K562 (cell line): ENCODE measurements around the gene TTYH2. TPM values are rescaled to one million over a fixed set of nuclear protein-coding genes. Genes with fewer than 3 reads are reported as not detected.

Experiments used
- ATAC-seq: fragments of 200-7000 bp; cut with Tn5 transposase; 3 replicates; pipeline ENCODE4 v1.9.1; 2020; ENCODE audit warnings: moderate library complexity
- BruUV-seq: library from RNA; stranded (reverse); fragments of 400-500 nt; replicated peaks from 2 replicates; lab custom pipeline; 2021; lab: Mats Ljungman, UMichigan
- CTCF ChIA-PET: fragments of 300-600 bp; formaldehyde crosslinking; extraction: SDS; loops from one replicate; lab custom pipeline; 2021; ENCODE audit warnings: low intra/inter-chr PET ratio; lab: Yijun Ruan, JAX
- POLR2A ChIA-PET: fragments of 300-600, 350-650 bp; sonication (Branson Sonifier 250); formaldehyde crosslinking; extraction: SDS; loops from one replicate; lab custom pipeline; 2021; ENCODE audit warnings: antibody characterized with exemption, inconsistent platforms; lab: Yijun Ruan, JAX
- DNase-seq, 4 experiments: peaks; one replicate each; pipeline versions ENCODE4 v3.0.0 to v3.0.0-alpha.2; 2011 to 2018; ENCODE audit warnings: low spot score in 3 of 4, mixed read lengths in 3 of 4; ENCODE audit errors: extremely low read depth in 1 of 4
- FAIRE-seq: peaks from 2 replicates; lab custom pipeline; 2011; peaks lifted over from hg19 to GRCh38; lab: Jason Lieb, UNC
- H2AFZ ChIP-seq: 2 replicates; pipeline ENCODE4 v1.6.0; 2011; ENCODE audit warnings: low read depth, low read length, control low read depth, inconsistent platforms
- H3K27ac ChIP-seq: fragments of 200-600 bp; 3 replicates; pipeline ENCODE4 v1.8.0; 2011; ENCODE audit warnings: low read depth, mild to moderate bottlenecking, control low read depth, inconsistent platforms, low read length, moderate library complexity, mixed read lengths; ENCODE audit errors: extremely low read depth
- H3K27me3 ChIP-seq, 2 experiments: fragments of 300-600 bp in 1 of 2; 2 replicates in 1 of 2; 3 replicates in 1 of 2; pipeline versions ENCODE4 v1.6.0 to v1.8.0; 2011; ENCODE audit warnings: inconsistent platforms in 2 of 2, low read length in 2 of 2, mild to moderate bottlenecking in 1 of 2, mixed read lengths in 1 of 2, moderate library complexity in 1 of 2; ENCODE audit not compliant: control insufficient read depth in 2 of 2, insufficient read depth in 2 of 2
- H3K36me3 ChIP-seq: fragments of 300-600 bp; 3 replicates; pipeline ENCODE4 v1.8.0; 2011; ENCODE audit warnings: mild to moderate bottlenecking, low read length, inconsistent platforms; ENCODE audit not compliant: control insufficient read depth, insufficient read depth
- H3K4me1 ChIP-seq, 2 experiments: fragments of 200-600 bp in 1 of 2; replicated peaks in 1 of 2; 2 replicates in 1 of 2; 3 replicates in 1 of 2; pipeline versions ENCODE4 v1.5.1 to v1.8.0; 2011; ENCODE audit warnings: inconsistent platforms in 2 of 2, low read length in 2 of 2, mild to moderate bottlenecking in 1 of 2, mixed read lengths in 1 of 2, moderate library complexity in 1 of 2; ENCODE audit not compliant: control insufficient read depth in 2 of 2, insufficient read depth in 2 of 2
- H3K4me2 ChIP-seq: 2 replicates; pipeline ENCODE4 v1.6.1; 2011; ENCODE audit warnings: low read length, control low read depth, inconsistent platforms, mixed read lengths; ENCODE audit not compliant: insufficient read depth
- H3K4me3 ChIP-seq: fragments of 200-600 bp; sonication (generic), shearing (Covaris generic); 2 replicates; pipeline ENCODE4 v1.5.1; 2016; ENCODE audit warnings: control low read depth, inconsistent platforms
- H3K79me2 ChIP-seq: fragments of 200-600 bp; 3 replicates; pipeline ENCODE4 v1.8.0; 2011; ENCODE audit warnings: low read length, inconsistent platforms; ENCODE audit not compliant: control insufficient read depth, insufficient read depth
- H3K9ac ChIP-seq, 2 experiments: 2 replicates each; pipeline versions ENCODE4 v1.6.0 to v1.6.1; 2011; ENCODE audit warnings: low read depth in 2 of 2, low read length in 2 of 2, control low read depth in 1 of 2, inconsistent platforms in 1 of 2, mild to moderate bottlenecking in 1 of 2, mixed read lengths in 1 of 2; ENCODE audit not compliant: insufficient read depth in 1 of 2
- H3K9me1 ChIP-seq: one replicate; pipeline ENCODE4 v1.6.0; 2011; ENCODE audit warnings: inconsistent platforms, mild to moderate bottlenecking, low read length, moderate library complexity; ENCODE audit not compliant: control insufficient read depth, insufficient read depth
- H3K9me3 ChIP-seq: replicated peaks from 2 replicates; pipeline ENCODE4 v1.5.1; 2011; ENCODE audit warnings: low read depth, low read length, inconsistent platforms; ENCODE audit not compliant: control insufficient read depth, insufficient read depth
- H4K20me1 ChIP-seq: replicated peaks from 2 replicates; pipeline ENCODE4 v1.6.1; 2011; ENCODE audit warnings: low read length, inconsistent platforms, mixed read lengths; ENCODE audit not compliant: control insufficient read depth, insufficient read depth
- ARID3A ChIP-seq: IDR thresholded peaks from 2 replicates; pipeline ENCODE4 v1.6.1; 2012; ENCODE audit warnings: low read depth, low read length, improper control_type of control experiment, borderline replicate concordance
- KDM1A ChIP-seq, 2 experiments: fragments of 450-650 bp; IDR thresholded peaks; 2 replicates each; pipeline ENCODE4 v1.6.1; 2016; ENCODE audit warnings: mild to moderate bottlenecking in 2 of 2
- NFIC ChIP-seq: fragments of 450-650 bp; IDR thresholded peaks from 2 replicates; pipeline ENCODE4 v1.6.1; 2017; ENCODE audit warnings: mild to moderate bottlenecking, inconsistent platforms
- THRB ChIP-seq: fragments of 450-650 bp; formaldehyde crosslinking; conservative IDR thresholded peaks from 2 replicates; pipeline ENCODE4 v1.4.0; 2022; ENCODE audit warnings: mild to moderate bottlenecking, missing genetic modification characterization
- WGBS: fragments of 100-300 bp; shearing (Covaris generic); methylation state at CpG from one replicate; pipeline ENCODE4 v1.1.6; 2016; ENCODE audit warnings: low coverage, mixed read lengths; ENCODE audit not compliant: insufficient coverage; ENCODE audit errors: missing lambda C conversion rate; 5-methylcytosine and 5-hydroxymethylcytosine counted together
- in situ Hi-C: fragments of 300-500 bp; cut with MboI; formaldehyde crosslinking; loops from 4 replicates; pipeline ENCODE4 v1.15.0; 2018; ENCODE audit warnings: inconsistent platforms, mixed read lengths
- intact Hi-C: fragments of 100-400 bp; cut with micrococcal nuclease; formaldehyde crosslinking; loops from 2 replicates; pipeline ENCODE4 v1.14.2; 2022
- polyA plus RNA-seq, 8 experiments: library from polyadenylated mRNA; depleted of rRNA in 4 of 8; stranded (reverse) in 5 of 8; unstranded in 3 of 8; fragments of >200 nt; fragmentation: Nextera tagmentation in 2 of 8; fragmentation: Illumina TruSeq in 1 of 8; extraction: Ambion mirVana in 2 of 8; extraction: Trizol in 1 of 8; gene quantifications; 2 replicates each; pipeline versions ENCODE4 v1.2.1 to v1.2.3, GENCODE V29; 2011 to 2014; ENCODE audit warnings: inconsistent platforms in 1 of 8, missing spikeins in 1 of 8
- total RNA-seq, 7 experiments: library from RNA; depleted of rRNA in 6 of 7; stranded (reverse); fragments of >200 nt in 6 of 7; fragmentation: Illumina TruSeq in 2 of 7; extraction: Trizol in 2 of 7; gene quantifications; 2 replicates each; pipeline versions ENCODE4 v1.2.1 to v1.2.3, GENCODE V29; 2011 to 2021; ENCODE audit warnings: low replicate concordance in 1 of 7

The TTYH2 gene
- total and polyA plus RNA-seq, 9 of the 15 experiments (the other 6 are each of a cell fraction or from before 2014, with no cell fraction given), result 0.03 to 2.0 (median 0.91) TPM

DNA sequence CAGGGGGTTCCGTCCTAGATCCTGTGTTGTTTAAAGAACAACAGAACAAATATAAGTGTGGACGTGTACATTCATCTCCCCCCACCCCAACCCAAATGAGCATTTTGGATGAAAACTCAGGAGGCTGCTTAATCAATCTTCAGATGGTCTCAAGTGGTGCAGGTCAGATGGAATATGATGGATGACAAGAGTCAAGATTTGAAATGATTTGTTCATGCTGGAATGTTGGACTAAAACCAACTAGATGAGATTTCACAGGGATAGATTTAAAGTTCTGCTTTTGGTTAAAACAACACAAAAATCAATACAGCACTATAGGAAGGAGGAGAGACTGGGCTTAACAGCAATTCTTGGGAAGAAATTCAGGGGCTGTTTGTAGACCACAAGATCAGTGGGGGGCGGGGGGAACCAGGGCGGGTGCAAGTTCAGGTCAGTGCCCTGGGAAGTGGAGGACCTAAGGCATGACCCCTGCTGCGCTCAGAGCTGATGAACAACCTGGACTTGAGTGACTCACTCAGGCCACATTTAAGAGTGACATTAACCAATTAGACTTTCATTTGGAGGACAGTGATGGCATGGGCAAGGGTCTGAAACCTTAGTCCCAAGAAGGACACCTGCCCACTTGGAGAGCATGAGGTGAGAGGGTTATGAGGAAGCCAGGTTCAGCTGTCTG is 15.1 kb downstream of the TTYH2 start:
- H2AFZ ChIP-seq, result no peak overlapping the region
- POLR2A ChIA-PET, result interaction anchor here (0.6 to 0.7 kb wide), 2 partner anchors 9 to 32 kb away, joined by 3 to 4 read pairs; no protein-coding TSS in a partner anchor
- ATAC-seq, result no peak
- H3K79me2 ChIP-seq, result no peaks in the 10 kb centered on the region
- no peaks in the 10 kb centered on the region for H3K9me1 ChIP-seq
- 0 out of 2 replicates have a peak, but pooled peaks cover 3% of the 10 kb centered on the region for H4K20me1 ChIP-seq
- intact Hi-C loops (no loop called here), in situ Hi-C loops (no loop called here)
- no peak overlapping the region for H3K27ac ChIP-seq
- no peak for FAIRE-seq
- peak in 3 of 4 experiments; percentile 32 to 39 (median 35) for DNase-seq
- no peaks in the 10 kb centered on the region for H3K36me3 ChIP-seq
- 16% methylated on average over 4 of the region's 5 CpGs for WGBS
- no peak overlapping the region for H3K9ac ChIP-seq
- H3K9me3 ChIP-seq, result no peaks in the 10 kb centered on the region
- no peak overlapping the region for H3K4me3 ChIP-seq
- TF ChIP-seq ARID3A (no peak), KDM1A (IDR thresholded peaks at IDR 0.05) (peak; percentile 61 to 75), THRB (CRISPR knock-in tag) (no peak), NFIC (0 out of 2 replicates have a peak, but pooled peaks have one; percentile 3)
- TF ChIP-seq, all 486 proteins: peak for 2
- no TSS peak for BruUV-seq
- CTCF ChIA-PET, result no interaction called here
- Histone ChIP-seq H3K4me1 (peaks cover 5 to 19% of the 10 kb centered on the region in 2 experiments; a peak in 4 of 5 replicates), H3K27me3 (peaks cover 0 to 12% of the 10 kb centered on the region in 2 experiments; a peak in 3 of 5 replicates), H3K4me2 (no peak overlapping the region)
